ENCODE results near the gene NAA50. TPM values are rescaled to one million over a fixed set of nuclear protein-coding genes. Genes with fewer than 3 reads are reported as not detected.

The NAA50 gene
- total and polyA plus RNA-seq, 2 donors (not counting 3 experiments of a cell fraction or from before 2014, with no cell fraction given): 53.1 to 160 TPM

- H3K27ac ChIP-seq (ENCODE audit: insufficient read depth, low read depth, low read length): no peak overlapping the region
- H3K9me1 ChIP-seq (replicated peaks; ENCODE audit: control insufficient read depth, extremely low read depth, insufficient read depth, low read length): no peaks in the 10 kb centered on the region
- no peaks in the 10 kb centered on the region for H3K79me2 ChIP-seq (ENCODE audit: control insufficient read depth, insufficient read depth, low read length)
- FAIRE-seq (no peak), DNase-seq (ENCODE audit: low read depth, low spot score) (no peak)
- no peak overlapping the region for H3K9ac ChIP-seq (replicated peaks; ENCODE audit: extremely low read depth, insufficient read depth, low read length)
- H3K9me3 ChIP-seq (replicated peaks; ENCODE audit: control insufficient read depth, insufficient read depth, low read length): no peaks in the 10 kb centered on the region
- H4K20me1 ChIP-seq (replicated peaks; ENCODE audit: control insufficient read depth, extremely low read depth, insufficient read depth, low read length): no peaks in the 10 kb centered on the region
- ChIA-PET POLR2A (no interaction called here), CTCF (interaction anchor here (1.6 to 2.4 kb wide), 2 partner anchors 11 to 47 kb away, joined by 3 to 8 read pairs; partner anchors contain the start of gene GRAMD1C)
- dilution Hi-C loops (cut with MboI; ENCODE audit: extremely low pct_ligation_motif_present, low sequenced_read_pairs) (no loop called here), intact Hi-C loops (cut with micrococcal nuclease) (no loop called here)
- no peak overlapping the region for H2AFZ ChIP-seq (ENCODE audit: low read depth, low read length)
- BruUV-seq (replicated peaks): no TSS peak
- H3K27me3 ChIP-seq (ENCODE audit: control insufficient read depth in 2 of 2, insufficient read depth in 2 of 2, low read length in 2 of 2): no peaks in the 10 kb centered on the region
- H3K36me3 ChIP-seq (ENCODE audit: control insufficient read depth in 2 of 2, extremely low read depth in 1 of 2, insufficient read depth in 2 of 2, low read length in 2 of 2): peaks cover 7 to 8% of the 10 kb centered on the region in 2 experiments
- H3K4me2 ChIP-seq (ENCODE audit: insufficient read depth, low read length): no peak overlapping the region
- peaks cover 14% of the 10 kb centered on the region for H3K4me1 ChIP-seq (ENCODE audit: control insufficient read depth, extremely low read depth, insufficient read depth, low read length)
- no peak overlapping the region for H3K4me3 ChIP-seq (replicated peaks in 1 of 3; ENCODE audit: insufficient read depth in 1 of 3, low read depth in 1 of 3, low read length in 3 of 3)
- no peak for TF ChIP-seq JUN (IDR thresholded peaks at IDR 0.05; ENCODE audit: borderline replicate concordance, insufficient read depth, insufficient read length, low read depth)
- TF ChIP-seq FOS (IDR thresholded peaks at IDR 0.05; ENCODE audit: borderline replicate concordance, insufficient read depth, low read length): no peak
- no peak for TF ChIP-seq MYC (IDR thresholded peaks at IDR 0.05; ENCODE audit: low read depth, low read length)
- TF ChIP-seq GATA2 (IDR thresholded peaks at IDR 0.05; ENCODE audit: insufficient read depth, insufficient read length, low read depth, low read length): no peak
- TF ChIP-seq EZH2 (IDR thresholded peaks at IDR 0.05; ENCODE audit: borderline replicate concordance, low read depth, low read length, severe bottlenecking): no peak
- TF ChIP-seq CTCF (IDR thresholded peaks at IDR 0.05; ENCODE audit: extremely low read depth in 1 of 2, insufficient read depth in 1 of 2, low read depth in 1 of 2, low read length in 2 of 2): no peak
- TF ChIP-seq POLR2AphosphoS5 (IDR thresholded peaks at IDR 0.05; ENCODE audit: insufficient read depth, low read depth, low read length): no peak
- TF ChIP-seq MAX (IDR thresholded peaks at IDR 0.05; ENCODE audit: insufficient read depth, insufficient read length): no peak
- TF ChIP-seq POLR2A (IDR thresholded peaks at IDR 0.05; ENCODE audit: low read depth, low read length): no peak
These were observed 45.3 kb upstream of the NAA50 start for GRCh38 chr3:113791381-113791780.
